Osteoblast (primary cell): ENCODE measurements around the gene KRTAP10-3. TPM values are rescaled to one million over a fixed set of nuclear protein-coding genes. Genes with fewer than 3 reads are reported as not detected.

Experiments
- DNase-seq: peaks from one replicate; pipeline ENCODE4 v3.0.0; 2011; ENCODE audit warnings: low spot score, mixed read lengths; ENCODE audit not compliant: insufficient read length; ENCODE audit errors: missing footprints
- H2AFZ ChIP-seq: 2 replicates; pipeline ENCODE4 v1.6.0; 2011; ENCODE audit warnings: mild to moderate bottlenecking, low read length
- H3K27ac ChIP-seq: 2 replicates; pipeline ENCODE4 v1.5.1; 2011; ENCODE audit warnings: mild to moderate bottlenecking, low read depth, low read length, moderate library complexity
- H3K27me3 ChIP-seq: 2 replicates; pipeline ENCODE4 v1.6.0; 2012; ENCODE audit warnings: mild to moderate bottlenecking, control low read depth, inconsistent platforms, low read length, moderate library complexity; ENCODE audit not compliant: insufficient read depth
- H3K36me3 ChIP-seq: 2 replicates; pipeline ENCODE4 v1.5.1; 2011; ENCODE audit warnings: mild to moderate bottlenecking, low read length, control low read depth, moderate library complexity; ENCODE audit not compliant: insufficient read depth
- H3K4me1 ChIP-seq: 2 replicates; pipeline ENCODE4 v1.5.1; 2011; ENCODE audit warnings: mild to moderate bottlenecking, low read length, control low read depth, moderate library complexity; ENCODE audit not compliant: insufficient read depth
- H3K4me2 ChIP-seq: 2 replicates; pipeline ENCODE4 v1.6.0; 2011; ENCODE audit warnings: mild to moderate bottlenecking, low read length; ENCODE audit not compliant: insufficient read depth
- H3K4me3 ChIP-seq: fragments of 200-600 bp; sonication (generic); 3 replicates; pipeline ENCODE4 v1.5.1; 2012; ENCODE audit warnings: mild to moderate bottlenecking, low read length, inconsistent platforms; ENCODE audit not compliant: insufficient read depth
- H3K79me2 ChIP-seq: 2 replicates; pipeline ENCODE4 v1.6.0; 2012; ENCODE audit warnings: mild to moderate bottlenecking, low read length, control low read depth, inconsistent platforms; ENCODE audit not compliant: insufficient read depth
- H3K9me3 ChIP-seq: 2 replicates; pipeline ENCODE4 v1.5.1; 2011; ENCODE audit warnings: low read depth, low read length, control low read depth
- H4K20me1 ChIP-seq: 2 replicates; pipeline ENCODE4 v1.6.0; 2012; ENCODE audit warnings: mild to moderate bottlenecking, low read length, control low read depth; ENCODE audit not compliant: insufficient read depth
- total RNA-seq: library from RNA; depleted of rRNA; stranded (reverse); fragments of >200 nt; gene quantifications from 2 replicates; pipeline ENCODE4 v1.2.3, GENCODE V29; 2012
- TF ChIP-seq, protein P1 (sequence below): IDR thresholded peaks from 2 replicates; pipeline ENCODE4 v1.5.1; 2011; ENCODE audit warnings: mild to moderate bottlenecking, low read depth, low read length, moderate library complexity; ENCODE audit errors: extremely low read depth

KRTAP10-3 gene
- total RNA-seq, 1 donor = not detected

DNA sequence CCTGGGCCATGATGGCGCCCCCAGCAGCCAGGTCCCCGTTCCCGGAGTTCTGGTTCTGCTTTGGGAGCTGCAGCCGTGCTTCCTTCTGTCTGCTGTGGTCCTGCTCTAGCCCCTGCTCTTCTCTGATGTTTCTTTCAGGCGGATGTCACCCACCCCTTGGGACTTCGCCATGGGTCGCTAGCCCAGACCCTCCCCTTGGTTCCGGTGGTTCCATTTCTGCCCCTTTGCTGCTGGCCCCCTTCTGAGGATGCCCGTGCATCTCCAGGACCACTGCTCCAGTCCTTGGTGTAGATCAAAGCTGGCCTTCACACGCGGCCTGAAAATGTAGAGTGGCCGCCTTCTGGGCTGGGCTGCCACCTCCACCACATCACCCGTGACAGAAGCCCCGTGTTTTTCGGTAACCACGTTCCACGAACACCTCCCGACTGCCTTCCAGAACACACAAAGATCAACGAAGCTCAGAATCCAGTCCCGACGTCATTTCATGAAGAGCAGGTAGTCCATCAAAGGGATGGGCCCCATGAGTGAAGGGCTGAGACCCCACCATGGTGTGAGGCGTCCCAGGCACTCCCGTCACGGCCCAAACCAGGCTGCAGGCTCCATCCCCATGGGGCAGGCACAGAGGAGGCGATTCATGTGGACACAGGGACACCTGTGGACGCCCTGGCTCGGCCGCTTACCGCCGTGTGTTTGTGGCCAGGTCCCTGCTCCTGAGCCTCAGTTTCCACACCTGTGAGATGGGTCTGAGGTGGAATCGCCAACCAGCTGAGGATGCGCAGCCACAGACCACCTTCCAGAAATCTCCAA lies 43.0 kb downstream of the KRTAP10-3 start:
- no peaks in the 10 kb centered on the region for H3K4me1 ChIP-seq
- H3K79me2 ChIP-seq = no peaks in the 10 kb centered on the region
- no peak for DNase-seq
- no peaks in the 10 kb centered on the region for H3K36me3 ChIP-seq
- no peaks in the 10 kb centered on the region for H4K20me1 ChIP-seq
- H3K9me3 ChIP-seq = no peaks in the 10 kb centered on the region
- TF ChIP-seq, protein P1, sequence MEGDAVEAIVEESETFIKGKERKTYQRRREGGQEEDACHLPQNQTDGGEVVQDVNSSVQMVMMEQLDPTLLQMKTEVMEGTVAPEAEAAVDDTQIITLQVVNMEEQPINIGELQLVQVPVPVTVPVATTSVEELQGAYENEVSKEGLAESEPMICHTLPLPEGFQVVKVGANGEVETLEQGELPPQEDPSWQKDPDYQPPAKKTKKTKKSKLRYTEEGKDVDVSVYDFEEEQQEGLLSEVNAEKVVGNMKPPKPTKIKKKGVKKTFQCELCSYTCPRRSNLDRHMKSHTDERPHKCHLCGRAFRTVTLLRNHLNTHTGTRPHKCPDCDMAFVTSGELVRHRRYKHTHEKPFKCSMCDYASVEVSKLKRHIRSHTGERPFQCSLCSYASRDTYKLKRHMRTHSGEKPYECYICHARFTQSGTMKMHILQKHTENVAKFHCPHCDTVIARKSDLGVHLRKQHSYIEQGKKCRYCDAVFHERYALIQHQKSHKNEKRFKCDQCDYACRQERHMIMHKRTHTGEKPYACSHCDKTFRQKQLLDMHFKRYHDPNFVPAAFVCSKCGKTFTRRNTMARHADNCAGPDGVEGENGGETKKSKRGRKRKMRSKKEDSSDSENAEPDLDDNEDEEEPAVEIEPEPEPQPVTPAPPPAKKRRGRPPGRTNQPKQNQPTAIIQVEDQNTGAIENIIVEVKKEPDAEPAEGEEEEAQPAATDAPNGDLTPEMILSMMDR = no peak
- H2AFZ ChIP-seq = no peak overlapping the region
- H3K4me3 ChIP-seq = no peak overlapping the region
- no peak overlapping the region for H3K27ac ChIP-seq
- no peak overlapping the region for H3K4me2 ChIP-seq
- H3K27me3 ChIP-seq = no peaks in the 10 kb centered on the region

DNA sequence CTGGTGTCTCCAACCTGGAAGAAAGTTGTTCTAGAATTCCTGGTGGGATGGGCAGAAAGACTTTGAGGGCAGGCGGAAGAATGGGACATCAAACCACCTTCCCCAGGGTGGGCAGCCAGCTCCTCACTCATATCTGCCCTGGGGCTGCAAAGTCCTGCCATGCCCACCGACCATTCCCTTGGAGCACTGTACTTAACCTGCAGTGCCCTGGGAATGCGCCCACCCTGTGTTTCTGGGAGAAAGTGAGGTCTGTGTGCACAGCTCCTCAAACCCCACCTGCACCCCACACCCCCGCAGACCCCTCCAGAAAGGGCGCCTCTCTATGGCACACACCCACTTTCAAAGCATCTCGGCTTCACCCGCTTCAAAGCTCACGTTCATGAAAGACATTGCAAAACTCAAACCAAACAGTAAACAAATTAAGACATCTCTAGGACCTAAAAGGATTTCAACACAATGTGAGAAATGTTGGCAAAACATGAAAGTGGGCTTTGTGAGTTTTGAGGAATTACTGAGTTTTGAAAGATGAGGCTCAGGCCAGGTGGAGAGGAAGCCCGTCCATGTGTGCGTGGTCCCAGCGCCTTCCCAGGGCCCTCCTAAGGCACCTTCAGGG lies 43.7 kb downstream of the KRTAP10-3 start:
- no peak for DNase-seq
- Histone ChIP-seq H3K9me3 (no peaks in the 10 kb centered on the region), H3K36me3 (no peaks in the 10 kb centered on the region), H3K27ac (no peak overlapping the region), H3K4me2 (no peak overlapping the region), H3K27me3 (no peaks in the 10 kb centered on the region), H4K20me1 (no peaks in the 10 kb centered on the region), H2AFZ (no peak overlapping the region), H3K79me2 (no peaks in the 10 kb centered on the region), H3K4me3 (no peak overlapping the region), H3K4me1 (no peaks in the 10 kb centered on the region)
- TF ChIP-seq, protein P1 = no peak

DNA sequence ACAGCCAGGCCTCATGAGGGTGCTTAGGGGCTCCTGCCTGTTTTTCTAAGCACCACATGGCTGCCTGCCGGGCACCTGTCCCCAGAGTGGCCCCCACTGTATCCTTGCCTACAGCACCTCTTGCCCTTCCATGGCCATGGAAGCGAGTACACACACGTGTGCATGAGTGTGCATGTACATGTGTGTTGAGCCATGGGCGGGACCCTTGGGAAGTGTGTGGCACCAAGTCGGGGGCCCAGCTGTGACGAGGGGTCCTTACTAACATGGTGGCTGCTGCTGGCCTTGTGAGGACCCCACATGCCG lies 44.4 kb downstream of the KRTAP10-3 start:
- no peaks in the 10 kb centered on the region for H3K27me3 ChIP-seq
- H3K4me2 ChIP-seq = no peak overlapping the region
- no peak overlapping the region for H2AFZ ChIP-seq
- H3K79me2 ChIP-seq = no peaks in the 10 kb centered on the region
- no peak overlapping the region for H3K27ac ChIP-seq
- no peaks in the 10 kb centered on the region for H3K9me3 ChIP-seq
- no peaks in the 10 kb centered on the region for H4K20me1 ChIP-seq
- no peaks in the 10 kb centered on the region for H3K36me3 ChIP-seq
- H3K4me1 ChIP-seq = no peaks in the 10 kb centered on the region
- no peak for DNase-seq
- H3K4me3 ChIP-seq = no peak overlapping the region
- TF ChIP-seq, protein P1 = no peak

DNA sequence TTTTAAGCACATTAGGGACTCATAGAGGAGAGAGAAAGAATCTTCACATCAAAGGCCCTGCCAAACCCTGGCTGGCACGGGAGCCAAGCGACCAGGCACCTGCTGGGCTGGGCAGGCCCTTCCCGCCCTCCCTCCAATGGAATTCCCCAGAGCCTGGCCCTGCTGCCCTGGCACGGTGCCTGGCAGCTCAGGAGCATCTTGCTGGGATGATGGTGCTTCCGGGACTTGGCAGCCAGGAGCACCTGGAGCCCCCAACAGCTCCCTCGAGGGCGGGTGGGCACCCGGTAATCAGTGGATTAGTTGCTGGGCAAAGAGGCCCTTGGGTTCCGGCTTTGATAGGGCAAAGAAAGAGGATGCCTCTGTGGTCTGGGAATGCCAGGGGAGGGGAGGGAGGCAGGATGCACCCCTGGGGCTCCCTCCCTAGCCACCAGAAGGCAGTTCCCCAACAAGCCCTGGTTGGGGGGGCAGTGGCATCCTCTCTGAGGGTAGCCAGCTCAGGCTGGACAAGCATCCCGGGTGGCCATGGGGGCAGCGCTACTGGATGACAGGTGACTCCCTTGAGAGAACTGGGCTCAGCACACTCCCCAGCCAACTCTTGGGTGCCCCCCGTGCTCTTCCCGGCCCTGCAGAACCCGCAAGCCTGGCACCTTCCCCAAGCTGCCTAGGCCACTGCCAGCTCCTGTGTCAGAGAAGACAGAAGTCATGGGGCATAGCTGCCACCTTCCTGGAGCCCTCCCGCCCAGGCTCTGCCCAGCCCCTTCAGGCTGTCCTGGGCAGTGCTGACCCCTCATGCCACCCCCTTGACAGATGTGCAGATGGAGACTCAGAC lies 45.0 kb downstream of the KRTAP10-3 start:
- DNase-seq = no peak
- Histone ChIP-seq H3K4me3 (no peak overlapping the region), H3K4me2 (no peak overlapping the region), H2AFZ (no peak overlapping the region), H3K79me2 (no peaks in the 10 kb centered on the region), H3K27ac (no peak overlapping the region), H3K4me1 (no peaks in the 10 kb centered on the region), H3K9me3 (no peaks in the 10 kb centered on the region), H3K27me3 (no peaks in the 10 kb centered on the region), H4K20me1 (no peaks in the 10 kb centered on the region), H3K36me3 (no peaks in the 10 kb centered on the region)
- TF ChIP-seq, protein P1 = no peak
